HepG2 (cell line): ENCODE results near the gene NGRN. TPM values are rescaled to one million over a fixed set of nuclear protein-coding genes. Genes with fewer than 3 reads are reported as not detected.

Experiments used
- ARNT2 ChIP-seq: sonication (generic); formaldehyde crosslinking; IDR thresholded peaks from 2 replicates; pipeline ENCODE4 v1.8.0; 2022; ENCODE audit warnings: mild to moderate bottlenecking, low read depth, missing genetic modification reagents, moderate library complexity
- CCAR2 ChIP-seq: fragments of 200-400 bp; formaldehyde crosslinking; optimal IDR thresholded peaks from 2 replicates; pipeline ENCODE3; 2018; ENCODE audit warnings: low read depth, mild to moderate bottlenecking, low read length, moderate library complexity
- CSRNP2 ChIP-seq: sonication (generic); formaldehyde crosslinking; conservative IDR thresholded peaks from 2 replicates; pipeline ENCODE4 v1.8.0; 2022; ENCODE audit warnings: low read depth, missing genetic modification reagents
- HIC2 ChIP-seq: sonication (generic); formaldehyde crosslinking; IDR thresholded peaks from 2 replicates; pipeline ENCODE4 v1.9.0; 2022; ENCODE audit warnings: low read depth, missing genetic modification reagents
- JUND ChIP-seq: sonication (generic); formaldehyde crosslinking; IDR thresholded peaks from 2 replicates; pipeline ENCODE4 v1.8.0; 2022; ENCODE audit warnings: mild to moderate bottlenecking, missing genetic modification reagents
- KMT2A ChIP-seq: sonication (generic); formaldehyde crosslinking; IDR thresholded peaks from 2 replicates; pipeline ENCODE4 v1.4.0; 2020; ENCODE audit warnings: missing genetic modification reagents
- LRRFIP1 ChIP-seq: sonication (generic); formaldehyde crosslinking; conservative IDR thresholded peaks from 2 replicates; pipeline ENCODE4 v1.4.0; 2020; ENCODE audit warnings: missing genetic modification reagents
- NRL ChIP-seq: sonication (generic); formaldehyde crosslinking; IDR thresholded peaks from 2 replicates; pipeline ENCODE4 v1.5.0; 2020; ENCODE audit warnings: missing genetic modification reagents, mild to moderate bottlenecking, moderate library complexity, borderline replicate concordance
- PHF5A ChIP-seq: IDR thresholded peaks from one replicate; pipeline ENCODE4 v1.6.1; 2018; ENCODE audit warnings: low read depth, missing genetic modification reagents; ENCODE audit not compliant: unreplicated experiment
- POLR2AphosphoS5 ChIP-seq: IDR thresholded peaks from 2 replicates; pipeline ENCODE4 v1.6.1; 2012; ENCODE audit warnings: low read depth, low read length
- PPARG ChIP-seq: conservative IDR thresholded peaks from 2 replicates; pipeline ENCODE4 v1.6.1; 2016; ENCODE audit warnings: missing biosample characterization, missing genetic modification reagents
- RXRA ChIP-seq: sonication (generic); formaldehyde crosslinking; IDR thresholded peaks from 2 replicates; pipeline ENCODE4 v1.5.1; 2020; ENCODE audit warnings: missing genetic modification reagents
- TAF1 ChIP-seq: sonication (generic); formaldehyde crosslinking; IDR thresholded peaks from 2 replicates; pipeline ENCODE4 v1.4.0; 2020; ENCODE audit warnings: missing genetic modification reagents
- TP53 ChIP-seq: sonication (generic); formaldehyde crosslinking; conservative IDR thresholded peaks from 2 replicates; pipeline ENCODE4 v1.4.0; 2020; ENCODE audit warnings: missing genetic modification reagents
- ZEB1 ChIP-seq: IDR thresholded peaks from 2 replicates; pipeline ENCODE4 v1.6.1; 2012; ENCODE audit warnings: mild to moderate bottlenecking, low read depth, inconsistent platforms; ENCODE audit not compliant: insufficient replicate concordance
- ZNF337 ChIP-seq: sonication (generic); formaldehyde crosslinking; IDR thresholded peaks from 2 replicates; pipeline ENCODE4 v1.5.1; 2020; ENCODE audit warnings: missing genetic modification reagents, low read depth, mild to moderate bottlenecking, borderline replicate concordance
- ZNF501 ChIP-seq: sonication (generic); formaldehyde crosslinking; IDR thresholded peaks from 2 replicates; pipeline ENCODE4 v1.5.1; 2020; ENCODE audit warnings: mild to moderate bottlenecking, moderate library complexity, missing genetic modification reagents
- ZNF687 ChIP-seq: sonication (generic); formaldehyde crosslinking; IDR thresholded peaks from 2 replicates; pipeline ENCODE4 v1.5.1; 2020; ENCODE audit warnings: mild to moderate bottlenecking, missing genetic modification reagents, moderate library complexity
- ZNF709 ChIP-seq: sonication (generic); formaldehyde crosslinking; IDR thresholded peaks from 2 replicates; pipeline ENCODE4 v1.5.0; 2020; ENCODE audit warnings: mild to moderate bottlenecking, missing genetic modification reagents
- ZNF850 ChIP-seq: sonication (generic); formaldehyde crosslinking; conservative IDR thresholded peaks from 2 replicates; pipeline ENCODE4 v1.9.0; 2021; ENCODE audit warnings: mild to moderate bottlenecking, missing genetic modification reagents
- polyA plus RNA-seq, 8 experiments: library from polyadenylated mRNA; depleted of rRNA in 3 of 8; stranded (reverse) in 7 of 8; unstranded in 1 of 8; fragments of >200 nt; fragmentation: Illumina TruSeq in 4 of 8; extraction: Trizol in 4 of 8; gene quantifications; 2 replicates each; pipeline versions ENCODE4 v1.2.1 to v1.2.3, GENCODE V29; 2011 to 2016; ENCODE audit warnings: low read depth in 4 of 8, missing spikeins in 1 of 8, mixed read lengths in 1 of 8; ENCODE audit not compliant: insufficient read depth in 1 of 8
- total RNA-seq, 5 experiments: library from RNA; depleted of rRNA; stranded (reverse); fragments of >200 nt; fragmentation: Illumina TruSeq; extraction: Trizol; gene quantifications; 2 replicates each; pipeline ENCODE4 v1.2.3, GENCODE V29; 2016; ENCODE audit warnings: low read depth in 1 of 5

The NGRN gene
- total and polyA plus RNA-seq, 2 of the 13 experiments (the other 11 are each of a cell fraction or from before 2014, with no cell fraction given) = 39.8 to 63.7 TPM

- TF ChIP-seq HIC2 (no peak), ZNF337 (CRISPR knock-in tag) (no peak), ZNF850 (no peak), POLR2AphosphoS5 (no peak), PHF5A (CRISPR knock-in tag) (no peak), ZNF687 (peak; percentile 36; the same call in 1 of the 2 replicates), ZNF501 (CRISPR knock-in tag) (no peak), ARNT2 (CRISPR knock-in tag) (no peak), JUND (CRISPR knock-in tag) (no peak), TAF1 (no peak), ZNF709 (CRISPR knock-in tag) (no peak), TP53 (CRISPR knock-in tag) (no peak), NRL (CRISPR knock-in tag) (no peak), KMT2A (no peak), LRRFIP1 (CRISPR knock-in tag) (no peak), CSRNP2 (CRISPR knock-in tag) (no peak), CCAR2 (no peak), ZEB1 (no peak), PPARG (CRISPR knock-in tag) (no peak), RXRA (CRISPR knock-in tag) (0 out of 2 replicates have a peak, but pooled peaks have one; percentile 18)
Observed at GRCh38 chr15:90320062-90320884, 54.8 kb downstream of the NGRN start (continued).
